K562 (cell line): Measurements from ENCODE around the gene LIF. TPM values are rescaled to one million over a fixed set of nuclear protein-coding genes. Genes with fewer than 3 reads are reported as not detected.

ENCODE experiments used
- ATAC-seq: fragments of 200-7000 bp; cut with Tn5 transposase; 3 replicates; pipeline ENCODE4 v1.9.1; 2020; ENCODE audit warnings: moderate library complexity
- BruUV-seq: library from RNA; stranded (reverse); fragments of 400-500 nt; replicated peaks from 2 replicates; lab custom pipeline; 2021; lab: Mats Ljungman, UMichigan
- CTCF ChIA-PET: fragments of 300-600 bp; formaldehyde crosslinking; extraction: SDS; loops from one replicate; lab custom pipeline; 2021; ENCODE audit warnings: low intra/inter-chr PET ratio; lab: Yijun Ruan, JAX
- POLR2A ChIA-PET: fragments of 300-600, 350-650 bp; sonication (Branson Sonifier 250); formaldehyde crosslinking; extraction: SDS; loops from one replicate; lab custom pipeline; 2021; ENCODE audit warnings: antibody characterized with exemption, inconsistent platforms; lab: Yijun Ruan, JAX
- DNase-seq, 4 experiments: peaks; one replicate each; pipeline versions ENCODE4 v3.0.0 to v3.0.0-alpha.2; 2011 to 2018; ENCODE audit warnings: low spot score in 3 of 4, mixed read lengths in 3 of 4; ENCODE audit errors: extremely low read depth in 1 of 4
- FAIRE-seq: peaks from 2 replicates; lab custom pipeline; 2011; peaks lifted over from hg19 to GRCh38; lab: Jason Lieb, UNC
- H2AFZ ChIP-seq: 2 replicates; pipeline ENCODE4 v1.6.0; 2011; ENCODE audit warnings: low read depth, low read length, control low read depth, inconsistent platforms
- H3K27ac ChIP-seq: fragments of 200-600 bp; 3 replicates; pipeline ENCODE4 v1.8.0; 2011; ENCODE audit warnings: low read depth, mild to moderate bottlenecking, control low read depth, inconsistent platforms, low read length, moderate library complexity, mixed read lengths; ENCODE audit errors: extremely low read depth
- H3K27me3 ChIP-seq, 2 experiments: fragments of 300-600 bp in 1 of 2; 2 replicates in 1 of 2; 3 replicates in 1 of 2; pipeline versions ENCODE4 v1.6.0 to v1.8.0; 2011; ENCODE audit warnings: inconsistent platforms in 2 of 2, low read length in 2 of 2, mild to moderate bottlenecking in 1 of 2, mixed read lengths in 1 of 2, moderate library complexity in 1 of 2; ENCODE audit not compliant: control insufficient read depth in 2 of 2, insufficient read depth in 2 of 2
- H3K36me3 ChIP-seq: fragments of 300-600 bp; 3 replicates; pipeline ENCODE4 v1.8.0; 2011; ENCODE audit warnings: mild to moderate bottlenecking, low read length, inconsistent platforms; ENCODE audit not compliant: control insufficient read depth, insufficient read depth
- H3K4me1 ChIP-seq, 2 experiments: fragments of 200-600 bp in 1 of 2; replicated peaks in 1 of 2; 2 replicates in 1 of 2; 3 replicates in 1 of 2; pipeline versions ENCODE4 v1.5.1 to v1.8.0; 2011; ENCODE audit warnings: inconsistent platforms in 2 of 2, low read length in 2 of 2, mild to moderate bottlenecking in 1 of 2, mixed read lengths in 1 of 2, moderate library complexity in 1 of 2; ENCODE audit not compliant: control insufficient read depth in 2 of 2, insufficient read depth in 2 of 2
- H3K4me2 ChIP-seq: 2 replicates; pipeline ENCODE4 v1.6.1; 2011; ENCODE audit warnings: low read length, control low read depth, inconsistent platforms, mixed read lengths; ENCODE audit not compliant: insufficient read depth
- H3K4me3 ChIP-seq: fragments of 200-600 bp; sonication (generic), shearing (Covaris generic); 2 replicates; pipeline ENCODE4 v1.5.1; 2016; ENCODE audit warnings: control low read depth, inconsistent platforms
- H3K79me2 ChIP-seq: fragments of 200-600 bp; 3 replicates; pipeline ENCODE4 v1.8.0; 2011; ENCODE audit warnings: low read length, inconsistent platforms; ENCODE audit not compliant: control insufficient read depth, insufficient read depth
- H3K9ac ChIP-seq, 2 experiments: 2 replicates each; pipeline versions ENCODE4 v1.6.0 to v1.6.1; 2011; ENCODE audit warnings: low read depth in 2 of 2, low read length in 2 of 2, control low read depth in 1 of 2, inconsistent platforms in 1 of 2, mild to moderate bottlenecking in 1 of 2, mixed read lengths in 1 of 2; ENCODE audit not compliant: insufficient read depth in 1 of 2
- H3K9me1 ChIP-seq: one replicate; pipeline ENCODE4 v1.6.0; 2011; ENCODE audit warnings: inconsistent platforms, mild to moderate bottlenecking, low read length, moderate library complexity; ENCODE audit not compliant: control insufficient read depth, insufficient read depth
- H3K9me3 ChIP-seq: replicated peaks from 2 replicates; pipeline ENCODE4 v1.5.1; 2011; ENCODE audit warnings: low read depth, low read length, inconsistent platforms; ENCODE audit not compliant: control insufficient read depth, insufficient read depth
- H4K20me1 ChIP-seq: replicated peaks from 2 replicates; pipeline ENCODE4 v1.6.1; 2011; ENCODE audit warnings: low read length, inconsistent platforms, mixed read lengths; ENCODE audit not compliant: control insufficient read depth, insufficient read depth
- ATF1 ChIP-seq, 2 experiments: fragments of 450-650 bp in 1 of 2; IDR thresholded peaks; 2 replicates each; pipeline ENCODE4 v1.6.1; 2016; ENCODE audit warnings: missing compliant biosample characterization in 1 of 2, missing genetic modification characterization in 1 of 2
- BACH1 ChIP-seq: fragments of 200-800 bp; sonication (Bioruptor generic); IDR thresholded peaks from 2 replicates; pipeline ENCODE4 v1.6.1; 2016; ENCODE audit warnings: missing genetic modification characterization, missing compliant biosample characterization
- BRD4 ChIP-seq: fragments of 200-600 bp; sonication (generic); IDR thresholded peaks from 2 replicates; pipeline ENCODE4 v1.6.1; 2017; ENCODE audit warnings: inconsistent platforms
- CBX1 ChIP-seq: sonication (generic); IDR thresholded peaks from 2 replicates; pipeline ENCODE4 v1.6.1; 2016; ENCODE audit warnings: antibody characterized with exemption, low read depth, mild to moderate bottlenecking
- EGR1 ChIP-seq: fragments of 450-650 bp; conservative IDR thresholded peaks from 2 replicates; pipeline ENCODE4 v1.6.1; 2017; ENCODE audit warnings: mild to moderate bottlenecking
- ELF4 ChIP-seq: fragments of 450-650 bp; formaldehyde crosslinking; IDR thresholded peaks from 2 replicates; pipeline ENCODE4 v1.4.0; 2022; ENCODE audit warnings: missing genetic modification characterization
- HNRNPLL ChIP-seq: fragments of 200-400 bp; formaldehyde crosslinking; IDR thresholded peaks from 2 replicates; pipeline ENCODE4 v1.6.1; 2017; ENCODE audit warnings: low read length, low read depth, mild to moderate bottlenecking; ENCODE audit not compliant: poor library complexity, severe bottlenecking
- KDM2B ChIP-seq: fragments of 250-450 bp; sonication (Bioruptor Pico); IDR thresholded peaks from 2 replicates; pipeline ENCODE4 v1.8.0; 2021; ENCODE audit warnings: mild to moderate bottlenecking, moderate library complexity
- L3MBTL2 ChIP-seq: fragments of 450-650 bp; IDR thresholded peaks from 2 replicates; pipeline ENCODE4 v1.6.1; 2016; ENCODE audit warnings: mild to moderate bottlenecking, moderate library complexity
- MNT ChIP-seq, 2 experiments: fragments of 450-650 bp; conservative IDR thresholded peaks; 2 replicates each; pipeline ENCODE4 v1.6.1; 2017; ENCODE audit warnings: mild to moderate bottlenecking in 2 of 2, moderate library complexity in 2 of 2
- SP1 ChIP-seq: sonication (generic); formaldehyde crosslinking; IDR thresholded peaks from 2 replicates; pipeline ENCODE4 v1.8.1; 2022; ENCODE audit warnings: mild to moderate bottlenecking, missing genetic modification reagents
- UBTF ChIP-seq, 2 experiments: IDR thresholded peaks; 2 replicates each; pipeline ENCODE4 v1.6.1; 2012; ENCODE audit warnings: improper control_type of control experiment in 2 of 2, low read depth in 2 of 2, low read length in 2 of 2, borderline replicate concordance in 1 of 2
- ZNF24 ChIP-seq: fragments of 450-650 bp; IDR thresholded peaks from 2 replicates; pipeline ENCODE4 v1.6.1; 2016
- ZNF398 ChIP-seq: fragments of 250-450 bp; sonication (Bioruptor Pico); IDR thresholded peaks from 2 replicates; pipeline ENCODE4 v1.8.0; 2021; ENCODE audit warnings: moderate library complexity, mild to moderate bottlenecking, inconsistent platforms
- ZSCAN29 ChIP-seq: fragments of 450-650 bp; IDR thresholded peaks from 2 replicates; pipeline ENCODE4 v1.6.1; 2017
- WGBS: fragments of 100-300 bp; shearing (Covaris generic); methylation state at CpG from one replicate; pipeline ENCODE4 v1.1.6; 2016; ENCODE audit warnings: low coverage, mixed read lengths; ENCODE audit not compliant: insufficient coverage; ENCODE audit errors: missing lambda C conversion rate; 5-methylcytosine and 5-hydroxymethylcytosine counted together
- in situ Hi-C: fragments of 300-500 bp; cut with MboI; formaldehyde crosslinking; loops from 4 replicates; pipeline ENCODE4 v1.15.0; 2018; ENCODE audit warnings: inconsistent platforms, mixed read lengths
- intact Hi-C: fragments of 100-400 bp; cut with micrococcal nuclease; formaldehyde crosslinking; loops from 2 replicates; pipeline ENCODE4 v1.14.2; 2022
- polyA plus RNA-seq, 8 experiments: library from polyadenylated mRNA; depleted of rRNA in 4 of 8; stranded (reverse) in 5 of 8; unstranded in 3 of 8; fragments of >200 nt; fragmentation: Nextera tagmentation in 2 of 8; fragmentation: Illumina TruSeq in 1 of 8; extraction: Ambion mirVana in 2 of 8; extraction: Trizol in 1 of 8; gene quantifications; 2 replicates each; pipeline versions ENCODE4 v1.2.1 to v1.2.3, GENCODE V29; 2011 to 2014; ENCODE audit warnings: inconsistent platforms in 1 of 8, missing spikeins in 1 of 8
- total RNA-seq, 7 experiments: library from RNA; depleted of rRNA in 6 of 7; stranded (reverse); fragments of >200 nt in 6 of 7; fragmentation: Illumina TruSeq in 2 of 7; extraction: Trizol in 2 of 7; gene quantifications; 2 replicates each; pipeline versions ENCODE4 v1.2.1 to v1.2.3, GENCODE V29; 2011 to 2021; ENCODE audit warnings: low replicate concordance in 1 of 7

The LIF gene
- total and polyA plus RNA-seq, 9 of the 15 experiments (the other 6 are each of a cell fraction or from before 2014, with no cell fraction given) = 0.05 to 0.39 (median 0.18) TPM; not detected in 3

- CTCF ChIA-PET = interaction anchor here (0.7 to 2.9 kb wide), 3 partner anchors 15 to 196 kb away, joined by 3 to 31 read pairs (median 3); partner anchors contain the start of gene RNF215
- FAIRE-seq (peak; percentile 84), DNase-seq (peak; percentile 96 to 98 (median 98)), ATAC-seq (peak; percentile 91)
- WGBS = 2% methylated on average over 50 of the region's 85 CpGs
- no peaks in the 10 kb centered on the region for H3K9me3 ChIP-seq
- intact Hi-C loops = loop anchor here (2.0 kb wide), 1 partner anchor 37 kb away; the partner anchor contains the start of gene TBC1D10A
- no peaks in the 10 kb centered on the region for H3K27me3 ChIP-seq
- peak within 1 kb of the TSS in 1 of 2 experiments; percentile 84; a peak in 3 of 4 replicates for H3K9ac ChIP-seq
- POLR2A ChIA-PET = interaction anchor here (0.6 to 1.4 kb wide), 4 partner anchors 11 to 68 kb away, joined by 3 to 7 read pairs (median 5); no protein-coding TSS in a partner anchor
- H2AFZ ChIP-seq = peak within 1 kb of the TSS; percentile 77
- peaks cover 19 to 60% of the 10 kb centered on the region in 2 experiments; a peak in 4 of 5 replicates for H3K4me1 ChIP-seq
- peaks cover 15% of the 10 kb centered on the region; the same call in 1 of the 3 replicates for H3K36me3 ChIP-seq
- peak within 1 kb of the TSS; percentile 60 for H3K4me2 ChIP-seq
- peak within 1 kb of the TSS; percentile 58 for H3K4me3 ChIP-seq
- in situ Hi-C loops = loop anchor here (10.0 kb wide), 1 partner anchor 315 kb away; the partner anchor contains the start of gene TCN2
- peaks cover 6% of the 10 kb centered on the region; the same call in 1 of the 2 replicates for H4K20me1 ChIP-seq
- no peaks in the 10 kb centered on the region for H3K79me2 ChIP-seq
- H3K9me1 ChIP-seq = no peaks in the 10 kb centered on the region
- H3K27ac ChIP-seq = 0 out of 3 replicates have a peak within 1 kb of the TSS, but pooled peaks have one; percentile 15
- BruUV-seq = no TSS peak
- TF ChIP-seq BRD4 (no peak), BACH1 (tag) (no peak), L3MBTL2 (peak; percentile 59), ZNF398 (CRISPR knock-in tag) (no peak), EGR1 (0 out of 2 replicates have a peak, but pooled peaks have one; percentile 6), ZSCAN29 (peak; percentile 81), ELF4 (CRISPR knock-in tag) (no peak), ZNF24 (no peak), HNRNPLL (peak; percentile 44), CBX1 (no peak), UBTF (IDR thresholded peaks at IDR 0.05; ENCODE audit: borderline replicate concordance in 1 of 2, low read depth in 2 of 2, low read length in 2 of 2) (0 out of 4 replicates have a peak, but pooled peaks of 1 of the 2 experiments have one; percentile 52), KDM2B (CRISPR knock-in tag) (peak; percentile 72; the same call in 1 of the 2 replicates), MNT (conservative IDR thresholded peaks at IDR 0.05) (peak; percentile 40 to 57; a peak in 2 of 4 replicates), SP1 (0 out of 2 replicates have a peak, but pooled peaks have one; percentile 29), ATF1 (CRISPR knock-in tag; IDR thresholded peaks at IDR 0.05) (no peak), ATF1 (tag; IDR thresholded peaks at IDR 0.05) (peak; percentile 31)
These were observed 42.8 kb upstream of the LIF start, which contains the start of gene CASTOR1 for GRCh38 chr22:30289141-30289979. TSS of gene CASTOR1 (minus strand) at chr22:30289505. CDS start at chr22:30289497, 8 bp downstream.
